ENCODE measurements around the gene ZDHHC24. TPM values are rescaled to one million over a fixed set of nuclear protein-coding genes. Genes with fewer than 3 reads are reported as not detected.
A peak's percentile ranks its signal among the peaks of the same experiment; 100 is the strongest.

The ZDHHC24 gene
- total RNA-seq, 3 donors from 2014 or later (not counting 1 experiment from before 2014, with no cell fraction given): 18.5 to 34.9 (median 28.9) TPM

- ATAC-seq (no peak), DNase-seq (no peak)
- Mint-ChIP-seq H3K4me3 (no peak overlapping the region), H3K27me3 (ENCODE audit: low read depth in 2 of 2) (peaks cover 0 to 9% of the 10 kb centered on the region in 2 donors), H3K4me1 (peaks cover 22 to 33% of the 10 kb centered on the region in 2 donors), H3K27ac (peak overlapping the region in 1 of 2 donors; percentile 92), H3K36me3 (no peaks in the 10 kb centered on the region), H3K9me3 (no peaks in the 10 kb centered on the region)
- Histone ChIP-seq H3K4me3 (ENCODE audit: low read length) (no peak overlapping the region), H3K36me3 (ENCODE audit: control insufficient read depth, insufficient read depth, low read length) (peaks cover under 1% of the 10 kb centered on the region), H3K9me3 (ENCODE audit: control insufficient read depth, insufficient read depth, low read length) (no peaks in the 10 kb centered on the region), H3K27ac (ENCODE audit: low read length) (no peak overlapping the region), H3K4me1 (ENCODE audit: control insufficient read depth, insufficient read depth, low read length) (peaks cover 34% of the 10 kb centered on the region), H3K27me3 (ENCODE audit: control insufficient read depth, insufficient read depth, low read length) (no peaks in the 10 kb centered on the region)
- TF ChIP-seq, protein P1, sequence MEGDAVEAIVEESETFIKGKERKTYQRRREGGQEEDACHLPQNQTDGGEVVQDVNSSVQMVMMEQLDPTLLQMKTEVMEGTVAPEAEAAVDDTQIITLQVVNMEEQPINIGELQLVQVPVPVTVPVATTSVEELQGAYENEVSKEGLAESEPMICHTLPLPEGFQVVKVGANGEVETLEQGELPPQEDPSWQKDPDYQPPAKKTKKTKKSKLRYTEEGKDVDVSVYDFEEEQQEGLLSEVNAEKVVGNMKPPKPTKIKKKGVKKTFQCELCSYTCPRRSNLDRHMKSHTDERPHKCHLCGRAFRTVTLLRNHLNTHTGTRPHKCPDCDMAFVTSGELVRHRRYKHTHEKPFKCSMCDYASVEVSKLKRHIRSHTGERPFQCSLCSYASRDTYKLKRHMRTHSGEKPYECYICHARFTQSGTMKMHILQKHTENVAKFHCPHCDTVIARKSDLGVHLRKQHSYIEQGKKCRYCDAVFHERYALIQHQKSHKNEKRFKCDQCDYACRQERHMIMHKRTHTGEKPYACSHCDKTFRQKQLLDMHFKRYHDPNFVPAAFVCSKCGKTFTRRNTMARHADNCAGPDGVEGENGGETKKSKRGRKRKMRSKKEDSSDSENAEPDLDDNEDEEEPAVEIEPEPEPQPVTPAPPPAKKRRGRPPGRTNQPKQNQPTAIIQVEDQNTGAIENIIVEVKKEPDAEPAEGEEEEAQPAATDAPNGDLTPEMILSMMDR (IDR thresholded peaks at IDR 0.05): no peak
- intact Hi-C loops (cut with micrococcal nuclease): loop anchor here (10.0 kb wide), 1 partner anchor 287 kb away; no protein-coding TSS in a partner anchor
- WGBS (ENCODE audit: insufficient coverage): 84% methylated on average over 11 of the region's 11 CpGs
Measured at GRCh38 chr11:66548041-66548440, 2.2 kb upstream of the ZDHHC24 start.

DNA sequence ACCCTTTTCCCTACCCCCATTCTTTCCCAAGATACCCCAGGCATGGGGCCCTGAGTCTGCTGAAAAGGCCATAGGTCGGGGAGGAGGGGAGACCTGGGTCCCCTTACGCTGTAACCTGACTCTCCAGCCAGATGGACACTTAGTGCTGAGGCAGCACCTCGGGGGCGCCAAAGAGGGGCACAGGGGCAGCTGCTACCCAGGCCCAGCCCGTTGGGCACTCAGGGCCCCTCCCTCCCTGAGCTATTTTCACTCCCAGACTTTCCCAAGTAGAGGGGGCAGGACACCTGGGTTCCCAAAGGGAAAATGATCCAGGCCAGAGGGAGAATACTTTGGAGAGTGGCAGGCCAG, 1.8 kb upstream of the ZDHHC24 start:
- WGBS (ENCODE audit: insufficient coverage): 67% methylated on average over 5 of the region's 5 CpGs
- no peaks in the 10 kb centered on the region for H3K9me3 Mint-ChIP-seq

DNA sequence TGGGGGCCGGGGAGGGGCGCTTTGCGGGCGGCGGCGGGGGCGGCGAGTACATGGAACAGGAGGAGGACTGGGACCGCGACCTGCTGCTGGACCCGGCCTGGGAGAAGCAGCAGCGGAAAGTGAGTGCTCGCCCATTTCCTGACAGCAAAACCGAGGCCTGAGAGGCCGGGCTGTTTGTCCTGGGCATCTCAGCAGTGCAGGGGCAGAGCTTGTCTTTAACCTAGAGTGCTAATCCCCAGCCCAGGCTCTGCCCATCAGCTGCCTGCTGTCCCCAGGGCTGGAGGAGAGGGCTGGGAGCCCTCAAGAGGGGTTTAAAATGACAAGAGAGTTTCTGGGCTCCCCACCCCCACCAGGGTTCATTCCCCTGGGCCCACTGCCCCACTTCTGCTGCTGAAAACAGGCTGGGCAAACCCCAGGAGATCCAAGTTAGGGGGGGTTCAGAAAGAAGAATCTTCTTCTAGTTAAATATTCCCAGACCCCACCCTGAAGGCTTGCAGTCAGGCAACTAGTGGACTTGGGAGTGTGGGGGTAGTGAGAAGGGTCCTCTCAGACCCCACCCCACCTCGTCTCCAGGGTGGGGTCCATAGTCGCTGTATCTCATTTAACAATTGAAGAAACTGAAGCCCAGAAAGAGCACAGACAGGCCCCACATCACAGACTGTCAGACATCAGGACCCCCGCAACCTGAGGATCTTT, 1.3 kb upstream of the ZDHHC24 start:
- peak overlapping the region; percentile 91 for H3K4me3 Mint-ChIP-seq
- no peaks in the 10 kb centered on the region for H3K9me3 Mint-ChIP-seq
- ATAC-seq (no peak), DNase-seq (peak in 1 of 2 donors; percentile 20)
- peaks cover 31 to 42% of the 10 kb centered on the region in 2 donors for H3K4me1 Mint-ChIP-seq
- 47% methylated on average over 18 of the region's 18 CpGs for WGBS (ENCODE audit: insufficient coverage)
- Histone ChIP-seq H3K4me3 (ENCODE audit: low read length) (no peak overlapping the region), H3K9me3 (ENCODE audit: control insufficient read depth, insufficient read depth, low read length) (no peaks in the 10 kb centered on the region), H3K36me3 (ENCODE audit: control insufficient read depth, insufficient read depth, low read length) (peaks cover 10% of the 10 kb centered on the region), H3K27me3 (ENCODE audit: control insufficient read depth, insufficient read depth, low read length) (no peaks in the 10 kb centered on the region), H3K27ac (ENCODE audit: low read length) (no peak overlapping the region), H3K4me1 (ENCODE audit: control insufficient read depth, insufficient read depth, low read length) (peaks cover 43% of the 10 kb centered on the region)
- H3K27ac Mint-ChIP-seq: peak overlapping the region; percentile 91 to 92
- TF ChIP-seq, protein P1 (IDR thresholded peaks at IDR 0.05): no peak
- intact Hi-C loops (cut with micrococcal nuclease): loop anchor here (1.0 to 10.0 kb wide), 3 partner anchors 69 to 288 kb away; partner anchors contain the start of gene RBM14
- peaks cover 0 to 9% of the 10 kb centered on the region in 2 donors for H3K27me3 Mint-ChIP-seq (ENCODE audit: low read depth in 2 of 2)
- H3K36me3 Mint-ChIP-seq: no peaks in the 10 kb centered on the region

More for the DNA sequence above, 1.8 kb upstream of the ZDHHC24 start:
- Mint-ChIP-seq H3K27ac (peak overlapping the region in 1 of 2 donors; percentile 92), H3K4me3 (no peak overlapping the region), H3K4me1 (peaks cover 26 to 37% of the 10 kb centered on the region in 2 donors), H3K36me3 (no peaks in the 10 kb centered on the region), H3K27me3 (ENCODE audit: low read depth in 2 of 2) (peaks cover 0 to 9% of the 10 kb centered on the region in 2 donors)
- Histone ChIP-seq H3K9me3 (ENCODE audit: control insufficient read depth, insufficient read depth, low read length) (no peaks in the 10 kb centered on the region), H3K4me1 (ENCODE audit: control insufficient read depth, insufficient read depth, low read length) (peaks cover 38% of the 10 kb centered on the region), H3K27me3 (ENCODE audit: control insufficient read depth, insufficient read depth, low read length) (no peaks in the 10 kb centered on the region), H3K36me3 (ENCODE audit: control insufficient read depth, insufficient read depth, low read length) (peaks cover 4% of the 10 kb centered on the region), H3K4me3 (ENCODE audit: low read length) (no peak overlapping the region), H3K27ac (ENCODE audit: low read length) (no peak overlapping the region)
- intact Hi-C loops (cut with micrococcal nuclease): loop anchor here (10.0 kb wide), 1 partner anchor 287 kb away; no protein-coding TSS in a partner anchor
- ATAC-seq: no peak
- TF ChIP-seq, protein P1 (IDR thresholded peaks at IDR 0.05): no peak
- no peak for DNase-seq

Data from natural killer cell (primary cell).